GM21423 (cell line): ENCODE measurements around the gene HMCN2.

ENCODE experiments used
- ATAC-seq: cut with Tn5 transposase; IDR thresholded peaks from one replicate; pipeline ENCODE4 v1.9.1; 2021; ENCODE audit warnings: mild to moderate bottlenecking, moderate library complexity; ENCODE audit not compliant: unreplicated experiment

Gene HMCN2

GRCh38 chr9:130289711-130290241 lies 24.2 kb downstream of the HMCN2 start:
- ATAC-seq: no peak

- no peak for ATAC-seq
Measured at GRCh38 chr9:130290291-130291181, 25.0 kb downstream of the HMCN2 start.

- ATAC-seq: no peak
Measured at GRCh38 chr9:130291474-130291873, 25.9 kb downstream of the HMCN2 start.

- no peak for ATAC-seq
Measured at GRCh38 chr9:130292106-130292505, 26.5 kb downstream of the HMCN2 start.

GRCh38 chr9:130294664-130295063 lies 29.1 kb downstream of the HMCN2 start:
- ATAC-seq: no peak

GRCh38 chr9:130295431-130295830 lies 29.9 kb downstream of the HMCN2 start:
- no peak for ATAC-seq

- ATAC-seq: no peak
Measured at GRCh38 chr9:130295945-130296782, 30.6 kb downstream of the HMCN2 start.

- no peak for ATAC-seq
Measured at GRCh38 chr9:130296783-130297055, 31.2 kb downstream of the HMCN2 start.

- no peak for ATAC-seq
Measured at GRCh38 chr9:130297371-130297770, 31.8 kb downstream of the HMCN2 start.

- ATAC-seq: no peak
Measured at GRCh38 chr9:130298662-130299279, 33.2 kb downstream of the HMCN2 start.

GRCh38 chr9:130299785-130300615 lies 34.4 kb downstream of the HMCN2 start:
- no peak for ATAC-seq

GRCh38 chr9:130300739-130301138 lies 35.2 kb downstream of the HMCN2 start:
- no peak for ATAC-seq

- ATAC-seq: no peak
Measured at GRCh38 chr9:130301483-130302286, 36.1 kb downstream of the HMCN2 start.

- ATAC-seq: no peak
Measured at GRCh38 chr9:130302785-130303612, 37.4 kb downstream of the HMCN2 start.

- no peak for ATAC-seq
Measured at GRCh38 chr9:130303613-130304055, 38.1 kb downstream of the HMCN2 start.

GRCh38 chr9:130304116-130304515 lies 38.6 kb downstream of the HMCN2 start:
- ATAC-seq: no peak

GRCh38 chr9:130304643-130305042 lies 39.1 kb downstream of the HMCN2 start:
- ATAC-seq: no peak

- no peak for ATAC-seq
Measured at GRCh38 chr9:130305381-130305780, 39.8 kb downstream of the HMCN2 start.
